Stimulated activated CD4-positive, alpha-beta T cell treated with anti-CD3 and anti-CD28 coated beads, Interleukin-1b, Interleukin-23, amount 100 ng/mL, for 1 hour (primary cell): Measurements from ENCODE around the gene RARS1.

Experiments
- DNase-seq, 2 donors: peaks; one replicate each; pipeline ENCODE4 v3.0.0-alpha.2; 2020; ENCODE audit warnings: low read depth in 2 of 2

RARS1 gene

GRCh38 chr5:168553377-168554130, 67.3 kb downstream of the RARS1 start:
- no peak for DNase-seq

DNA sequence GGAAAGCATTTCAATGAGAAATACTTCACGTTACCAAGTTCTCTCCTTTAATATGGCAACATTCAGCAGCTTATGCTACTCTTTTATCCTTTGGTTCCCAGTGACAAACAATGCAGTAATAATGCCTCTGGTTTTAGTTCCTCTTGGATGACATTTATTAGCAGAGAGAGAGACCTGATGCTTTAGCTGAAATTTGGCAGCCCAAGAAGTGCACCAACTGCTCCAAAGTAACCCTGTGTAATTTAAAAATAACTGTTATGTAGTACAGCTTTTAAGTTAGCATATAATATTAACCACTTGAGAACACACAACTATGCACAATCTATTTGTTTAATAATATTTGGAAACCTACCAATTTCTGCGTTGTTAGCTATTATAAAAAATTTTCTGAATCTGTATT, 71.1 kb downstream of the RARS1 start:
- no peak for DNase-seq

GRCh38 chr5:168562279-168562678, 76.0 kb downstream of the RARS1 start:
- DNase-seq: no peak

- DNase-seq: no peak
Observed at GRCh38 chr5:168563959-168564358, 77.7 kb downstream of the RARS1 start.

DNA sequence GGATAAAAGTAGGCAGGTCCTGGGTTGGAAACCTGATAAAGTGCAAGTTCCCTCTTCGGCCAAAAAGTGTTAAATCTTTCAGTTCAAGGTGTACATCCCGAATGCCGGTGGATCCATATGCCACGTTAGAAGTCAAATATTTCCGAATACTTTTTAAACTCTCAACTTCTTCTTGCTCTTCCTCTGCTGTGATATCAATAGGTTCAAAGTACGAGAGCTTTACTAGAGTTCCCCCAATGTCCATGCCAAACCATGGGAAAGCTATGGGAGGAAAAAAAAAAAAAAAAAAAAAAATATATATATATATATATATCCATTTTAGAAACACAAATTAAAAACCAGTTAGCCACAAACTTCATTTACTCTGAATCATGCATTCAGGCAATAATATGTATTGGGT, 82.5 kb downstream of the RARS1 start:
- DNase-seq: no peak
